Activated naive CD4-positive, alpha-beta T cell treated with anti-CD3 and anti-CD28 coated beads, Interleukin-2, amount 10 ng/mL, durations not matched to agents 7 days and 5 days (primary cell): ENCODE measurements around the gene RCCD1.

Experiments used
- CTCF ChIA-PET: fragments of 350-600 bp; sonication (Branson Sonifier 250); formaldehyde crosslinking; loops from one replicate; lab custom pipeline; 2021; ENCODE audit warnings: antibody characterized with exemption; lab: Charles Lee
- DNase-seq: peaks from one replicate; pipeline ENCODE4 v3.0.0-alpha.2; 2020
- H3K27ac Mint-ChIP-seq: one replicate; pipeline ENCODE4 v1.8.0; 2021; ENCODE audit warnings: mild to moderate bottlenecking, moderate library complexity, mixed read lengths
- H3K27me3 Mint-ChIP-seq: one replicate; pipeline ENCODE4 v1.8.0; 2021; ENCODE audit warnings: mild to moderate bottlenecking, mixed read lengths
- H3K36me3 Mint-ChIP-seq: one replicate; pipeline ENCODE4 v1.8.0; 2021; ENCODE audit warnings: mixed read lengths
- H3K4me1 Mint-ChIP-seq: one replicate; pipeline ENCODE4 v1.8.0; 2021; ENCODE audit warnings: mixed read lengths
- H3K4me3 Mint-ChIP-seq: one replicate; pipeline ENCODE4 v1.8.0; 2021; ENCODE audit warnings: mild to moderate bottlenecking, moderate library complexity, mixed read lengths
- H3K9me3 Mint-ChIP-seq: one replicate; pipeline ENCODE4 v1.8.0; 2021; ENCODE audit warnings: mixed read lengths

The RCCD1 gene

DNA sequence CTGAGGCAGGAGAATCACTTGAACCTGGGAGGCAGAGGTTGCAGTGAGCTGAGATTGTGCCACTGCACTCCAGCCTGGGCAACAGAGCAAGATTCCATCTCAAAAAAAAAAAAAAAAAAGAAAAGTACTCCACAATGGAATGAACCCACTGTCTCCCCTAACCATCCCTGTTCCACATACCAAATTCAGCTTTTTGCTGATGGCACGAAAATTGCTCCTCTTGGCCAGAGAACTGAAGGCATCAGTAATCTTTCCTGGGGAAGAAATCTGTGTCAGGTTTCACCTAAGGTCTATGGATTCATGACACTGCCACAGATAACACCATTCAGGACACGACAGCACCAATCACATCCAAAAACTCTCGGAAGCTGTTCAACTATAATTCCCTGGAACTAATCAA lies 46.5 kb downstream of the RCCD1 start:
- no peak overlapping the region for H3K27ac Mint-ChIP-seq
- no peaks in the 10 kb centered on the region for H3K9me3 Mint-ChIP-seq
- no peaks in the 10 kb centered on the region for H3K27me3 Mint-ChIP-seq
- H3K4me1 Mint-ChIP-seq: peaks cover 6% of the 10 kb centered on the region
- H3K4me3 Mint-ChIP-seq: no peak overlapping the region
- no peak for DNase-seq
- peaks cover 58% of the 10 kb centered on the region for H3K36me3 Mint-ChIP-seq
- CTCF ChIA-PET: interaction anchor here (1.2 kb wide), 1 partner anchor 49 kb away, joined by 3 read pairs; no protein-coding TSS in a partner anchor

DNA sequence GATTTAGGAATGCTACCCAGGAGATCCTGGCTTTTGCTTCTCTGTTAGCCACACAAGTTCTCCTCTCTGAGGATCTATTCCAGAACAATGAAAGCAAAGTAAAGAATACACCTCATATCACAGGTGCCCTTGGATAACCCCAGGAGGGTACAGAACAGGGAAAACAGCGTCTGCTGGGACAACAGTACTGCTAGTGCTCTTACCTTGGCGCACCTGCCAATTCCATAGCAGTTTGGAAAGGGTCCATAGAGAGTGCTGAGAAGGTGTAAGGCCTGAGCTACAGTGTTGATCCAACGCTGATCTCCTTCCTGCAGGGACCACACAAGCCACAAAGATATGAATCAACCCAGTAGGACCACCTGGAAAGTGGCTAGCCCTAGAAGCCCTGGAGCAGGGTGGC lies 52.6 kb downstream of the RCCD1 start:
- Mint-ChIP-seq H3K4me1 (no peaks in the 10 kb centered on the region), H3K4me3 (no peak overlapping the region), H3K36me3 (peaks cover 47% of the 10 kb centered on the region), H3K9me3 (no peaks in the 10 kb centered on the region), H3K27ac (no peak overlapping the region), H3K27me3 (no peaks in the 10 kb centered on the region)
- no peak for DNase-seq
- CTCF ChIA-PET: interaction anchor here (1.8 kb wide), 1 partner anchor 51 kb away, joined by 6 read pairs; no protein-coding TSS in a partner anchor
